HEK293T (cell line): Measurements from ENCODE around the gene LYRM4.
A peak's percentile ranks its signal among the peaks of the same experiment; 100 is the strongest.

Experiments used
- CTCF ChIA-PET: fragments of 350-600 bp; formaldehyde crosslinking; extraction: SDS; loops from one replicate; lab custom pipeline; 2021; ENCODE audit warnings: antibody characterized with exemption, inconsistent platforms; lab: Yijun Ruan, JAX
- POLR2A ChIA-PET: fragments of 350-600 bp; formaldehyde crosslinking; extraction: SDS; loops from one replicate; lab custom pipeline; 2020; ENCODE audit warnings: antibody characterized with exemption, inconsistent platforms; lab: Yijun Ruan, JAX
- DNase-seq: peaks from one replicate; pipeline ENCODE4 v3.0.0; 2012; ENCODE audit warnings: mixed read lengths; ENCODE audit errors: extremely low spot score
- ARNT ChIP-seq: fragments of 450-650 bp; IDR thresholded peaks from 2 replicates; pipeline ENCODE4 v1.6.1; 2017; ENCODE audit warnings: mild to moderate bottlenecking
- BHLHE40 ChIP-seq: fragments of 450-650 bp; IDR thresholded peaks from 2 replicates; pipeline ENCODE4 v1.6.1; 2016; ENCODE audit warnings: mild to moderate bottlenecking, moderate library complexity, borderline replicate concordance
- CTBP1 ChIP-seq: fragments of 450-650 bp; IDR thresholded peaks from 2 replicates; pipeline ENCODE4 v1.6.1; 2016; ENCODE audit warnings: borderline replicate concordance
- ELF4 ChIP-seq: fragments of 450-650 bp; IDR thresholded peaks from 2 replicates; pipeline ENCODE4 v1.6.1; 2017; ENCODE audit warnings: antibody characterized with exemption
- FOXA1 ChIP-seq: fragments of 450-650 bp; IDR thresholded peaks from 2 replicates; pipeline ENCODE4 v1.6.1; 2016; ENCODE audit warnings: mild to moderate bottlenecking
- FOXK2 ChIP-seq: fragments of 450-650 bp; IDR thresholded peaks from 2 replicates; pipeline ENCODE4 v1.6.1; 2016; ENCODE audit warnings: mild to moderate bottlenecking
- FOXM1 ChIP-seq: fragments of 450-650 bp; IDR thresholded peaks from 2 replicates; pipeline ENCODE4 v1.6.1; 2017; ENCODE audit warnings: mild to moderate bottlenecking, borderline replicate concordance
- HDGF ChIP-seq: fragments of 450-650 bp; IDR thresholded peaks from 2 replicates; pipeline ENCODE4 v1.6.1; 2017; ENCODE audit warnings: antibody characterized with exemption, borderline replicate concordance
- L3MBTL2 ChIP-seq: fragments of 450-650 bp; conservative IDR thresholded peaks from 2 replicates; pipeline ENCODE4 v1.6.1; 2016; ENCODE audit warnings: mild to moderate bottlenecking
- LEF1 ChIP-seq: fragments of 450-650 bp; IDR thresholded peaks from 2 replicates; pipeline ENCODE4 v1.6.1; 2017; ENCODE audit warnings: mild to moderate bottlenecking, borderline replicate concordance
- NFRKB ChIP-seq: fragments of 450-650 bp; IDR thresholded peaks from 2 replicates; pipeline ENCODE4 v1.6.1; 2016; ENCODE audit warnings: mild to moderate bottlenecking, moderate library complexity
- SP1 ChIP-seq: fragments of 450-650 bp; IDR thresholded peaks from 2 replicates; pipeline ENCODE4 v1.6.1; 2017
- SUZ12 ChIP-seq: fragments of 450-650 bp; IDR thresholded peaks from 2 replicates; pipeline ENCODE4 v1.6.1; 2016; ENCODE audit warnings: mild to moderate bottlenecking
- TARDBP ChIP-seq: fragments of 450-650 bp; IDR thresholded peaks from 2 replicates; pipeline ENCODE4 v1.6.1; 2016
- ZNF384 ChIP-seq: fragments of 450-650 bp; IDR thresholded peaks from 2 replicates; pipeline ENCODE4 v1.6.1; 2016
- TF ChIP-seq, protein P1 (sequence below): fragments of 450-650 bp; IDR thresholded peaks from 2 replicates; pipeline ENCODE4 v1.6.1; 2016

Gene LYRM4

DNA sequence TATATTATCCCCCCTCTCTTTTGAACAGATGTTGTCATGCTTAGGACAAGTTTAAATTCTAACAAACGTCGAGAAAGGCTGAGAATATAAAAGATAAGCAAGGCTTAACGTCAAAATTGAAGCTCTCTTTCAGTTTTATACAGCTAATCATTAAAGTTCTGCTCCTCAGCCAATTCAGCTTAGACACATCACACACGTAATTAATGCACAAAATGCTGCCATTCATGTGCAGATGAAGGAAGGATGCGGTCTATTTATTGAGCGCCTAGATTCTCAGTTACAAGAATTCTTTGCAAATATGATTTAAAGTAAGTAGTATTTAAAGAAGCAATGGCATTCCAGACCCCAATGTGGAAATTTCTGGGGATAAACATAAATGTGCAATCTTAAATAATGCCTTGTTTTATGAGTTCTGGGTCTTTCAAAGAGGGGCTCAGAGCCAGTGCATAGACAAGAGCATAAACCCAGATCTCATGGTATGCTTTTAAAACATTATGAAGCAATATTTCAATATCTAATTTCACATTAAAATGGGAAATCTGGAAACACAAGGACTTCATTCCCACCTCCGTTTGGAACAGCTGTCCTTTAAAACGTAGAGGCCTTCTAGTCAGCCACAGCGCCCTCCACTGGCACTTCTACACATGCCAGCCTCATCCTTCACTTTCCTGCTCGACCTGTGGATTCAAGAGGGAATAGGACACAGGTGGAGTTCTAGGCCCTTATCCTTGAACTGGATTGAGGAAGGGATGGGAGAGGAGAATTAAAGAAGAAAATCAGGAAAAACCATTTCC is 85.8 kb downstream of the LYRM4 start:
- TF ChIP-seq NFRKB (no peak), ZNF384 (no peak), SUZ12 (no peak), FOXA1 (no peak), HDGF (no peak), ELF4 (no peak), FOXM1 (no peak), FOXK2 (no peak), TARDBP (no peak), L3MBTL2 (no peak), SP1 (no peak), BHLHE40 (no peak), ARNT (no peak), CTBP1 (no peak), LEF1 (no peak)
- TF ChIP-seq, protein P1, sequence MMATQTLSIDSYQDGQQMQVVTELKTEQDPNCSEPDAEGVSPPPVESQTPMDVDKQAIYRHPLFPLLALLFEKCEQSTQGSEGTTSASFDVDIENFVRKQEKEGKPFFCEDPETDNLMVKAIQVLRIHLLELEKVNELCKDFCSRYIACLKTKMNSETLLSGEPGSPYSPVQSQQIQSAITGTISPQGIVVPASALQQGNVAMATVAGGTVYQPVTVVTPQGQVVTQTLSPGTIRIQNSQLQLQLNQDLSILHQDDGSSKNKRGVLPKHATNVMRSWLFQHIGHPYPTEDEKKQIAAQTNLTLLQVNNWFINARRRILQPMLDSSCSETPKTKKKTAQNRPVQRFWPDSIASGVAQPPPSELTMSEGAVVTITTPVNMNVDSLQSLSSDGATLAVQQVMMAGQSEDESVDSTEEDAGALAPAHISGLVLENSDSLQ, result no peak
- DNase-seq, result peak; percentile 58
- ChIA-PET POLR2A (no interaction called here), CTCF (interaction anchor here (0.9 to 2.7 kb wide), 4 partner anchors 10 to 118 kb away, joined by 3 to 15 read pairs (median 4); no protein-coding TSS in a partner anchor)

DNA sequence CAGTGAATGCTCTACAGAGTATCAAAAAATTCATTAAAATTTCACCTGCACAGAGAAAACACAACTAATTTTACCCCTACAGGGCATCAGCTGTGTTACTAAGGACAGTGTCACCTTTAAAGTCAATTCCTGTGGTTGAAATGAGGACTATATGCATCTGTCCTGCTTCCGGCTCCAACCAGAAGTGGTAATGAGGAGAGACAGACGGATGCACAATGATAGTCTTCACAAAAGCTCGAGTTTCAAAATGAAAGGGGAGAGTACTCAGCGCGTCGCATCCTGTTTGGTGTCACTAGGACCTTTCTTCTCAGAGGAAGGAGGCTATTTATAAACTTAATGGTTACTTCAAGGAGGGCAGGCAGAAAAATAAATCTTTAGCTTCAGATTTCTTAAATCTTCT is 86.5 kb downstream of the LYRM4 start:
- TF ChIP-seq SP1 (no peak), FOXK2 (no peak), CTBP1 (no peak)
- ChIA-PET CTCF (interaction anchor here (0.9 to 2.7 kb wide), 5 partner anchors 9 to 117 kb away, joined by 3 to 15 read pairs (median 4); no protein-coding TSS in a partner anchor), POLR2A (no interaction called here)
- no peak for DNase-seq

DNA sequence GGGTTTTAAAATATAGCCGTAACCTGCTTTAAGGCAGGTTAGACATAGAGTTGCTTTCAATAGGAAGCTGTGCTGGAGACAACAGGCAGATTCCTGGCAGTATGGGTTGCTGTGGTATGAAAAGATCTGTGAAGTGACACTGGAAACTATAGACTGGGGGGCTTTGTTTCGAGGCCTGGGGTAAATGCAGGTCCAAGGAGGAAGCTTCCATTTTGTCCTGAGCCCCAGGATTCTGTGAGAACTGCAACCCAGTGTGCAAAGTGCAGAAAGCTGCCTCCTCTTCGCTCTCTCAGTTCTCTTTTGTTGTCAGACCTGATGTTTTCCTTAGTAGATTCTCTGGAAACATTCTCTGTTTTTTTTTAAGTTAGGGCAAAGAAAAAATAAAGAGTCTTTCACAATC is 86.9 kb downstream of the LYRM4 start:
- TF ChIP-seq LEF1 (no peak), FOXA1 (no peak), CTBP1 (no peak)
- TF ChIP-seq, protein P1, result no peak
- ChIA-PET POLR2A (no interaction called here), CTCF (interaction anchor here (0.9 to 2.7 kb wide), 5 partner anchors 9 to 117 kb away, joined by 3 to 15 read pairs (median 4); no protein-coding TSS in a partner anchor)
- DNase-seq, result no peak

DNA sequence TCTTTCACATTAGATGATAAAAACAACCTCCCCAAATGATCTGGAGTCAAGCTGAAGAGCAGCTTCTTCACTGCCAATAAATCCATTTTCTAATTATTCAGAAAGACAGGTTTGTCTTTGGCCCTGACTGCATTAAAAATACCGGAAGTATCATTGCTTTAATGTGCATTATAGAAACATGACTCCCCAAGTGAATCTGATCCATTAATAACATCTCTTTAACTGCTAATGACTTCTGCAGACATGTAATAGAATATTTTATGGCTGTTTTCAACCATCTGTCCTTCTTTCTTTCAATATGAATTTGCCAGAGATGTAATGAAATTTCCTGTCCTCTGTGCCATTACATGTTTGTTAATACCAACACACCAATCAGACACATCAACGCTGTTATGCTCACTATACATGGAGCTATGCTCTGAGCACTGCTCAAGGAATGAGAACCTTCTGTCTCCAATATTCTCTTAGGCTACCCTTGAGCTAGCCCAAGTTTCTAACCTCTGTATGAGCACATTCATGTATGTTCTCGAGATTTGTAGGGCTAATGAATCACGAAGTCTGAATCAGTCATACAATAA is 87.8 kb downstream of the LYRM4 start:
- no peak for DNase-seq
- ChIA-PET CTCF (interaction anchor here (1.4 kb wide), 1 partner anchor 29 kb away, joined by 5 read pairs; no protein-coding TSS in a partner anchor), POLR2A (no interaction called here)
- TF ChIP-seq CTBP1 (no peak), ELF4 (no peak), FOXA1 (no peak), LEF1 (no peak), HDGF (no peak), TARDBP (no peak), ZNF384 (no peak), FOXM1 (no peak), NFRKB (no peak), L3MBTL2 (no peak), FOXK2 (no peak), BHLHE40 (no peak), SUZ12 (no peak), SP1 (no peak)
- TF ChIP-seq, protein P1, result no peak

DNA sequence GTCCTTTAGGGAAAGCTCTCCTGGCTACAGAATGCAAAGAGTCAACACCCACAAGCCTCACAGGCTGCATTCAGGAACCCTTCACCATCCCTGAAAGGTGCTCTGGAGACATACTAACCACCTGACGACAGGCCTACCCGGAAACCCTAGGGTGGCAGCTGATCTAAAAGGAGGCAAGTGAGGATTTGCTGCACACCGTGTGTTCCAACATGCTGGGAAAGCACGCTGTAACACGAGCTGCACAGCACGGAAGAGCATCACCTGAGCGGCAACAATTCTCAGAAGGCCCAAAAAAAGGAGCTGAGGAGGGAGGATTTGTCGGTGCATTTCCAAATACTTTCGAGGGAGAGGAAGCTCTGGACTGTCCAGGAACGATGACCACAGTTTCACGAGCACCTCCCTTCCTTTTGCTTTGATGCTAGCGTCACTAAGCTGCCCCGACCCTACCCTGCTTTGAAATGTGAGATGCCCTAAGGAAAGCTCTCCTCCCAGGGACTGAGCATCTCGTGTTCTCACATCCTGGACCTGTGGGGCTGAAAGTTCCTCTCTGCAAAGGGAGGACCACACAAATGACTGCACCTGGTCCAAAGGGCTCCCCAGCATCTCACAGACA is 88.6 kb downstream of the LYRM4 start:
- ChIA-PET CTCF (interaction anchor here (1.4 kb wide), 1 partner anchor 28 kb away, joined by 5 read pairs; no protein-coding TSS in a partner anchor), POLR2A (no interaction called here)
- no peak for TF ChIP-seq ARNT
- no peak for TF ChIP-seq L3MBTL2
- TF ChIP-seq NFRKB, result no peak
- no peak for TF ChIP-seq ZNF384
- no peak for TF ChIP-seq FOXK2
- TF ChIP-seq ELF4, result no peak
- TF ChIP-seq FOXM1, result no peak
- TF ChIP-seq CTBP1, result no peak
- no peak for TF ChIP-seq HDGF
- TF ChIP-seq TARDBP, result no peak
- TF ChIP-seq FOXA1, result no peak
- TF ChIP-seq BHLHE40, result no peak
- TF ChIP-seq, protein P1, result no peak
- no peak for TF ChIP-seq SUZ12
- TF ChIP-seq SP1, result no peak
- no peak for TF ChIP-seq LEF1
- no peak for DNase-seq
